Effector memory CD8-positive, alpha-beta T cell (primary cell): Measurements from ENCODE around the gene MICAL3.
"Not testable (repeated sequence)": the region's sequence is repeated elsewhere in the genome, so short reads cannot be mapped to it uniquely, and the experiment has no call there.

Source experiments
- ATAC-seq: fragments of 150-1000 bp; cut with Tn5 transposase; replicated peaks from 2 replicates; pipeline ENCODE4 v1.10.0; 2021; ENCODE audit warnings: mild to moderate bottlenecking, moderate library complexity
- DNase-seq, 3 experiments: peaks; one replicate each; pipeline ENCODE4 v3.0.0; 2021
- H3K27ac Mint-ChIP-seq, 2 donors: one replicate each; pipeline ENCODE4 v1.8.0; 2022; ENCODE audit warnings: mild to moderate bottlenecking in 2 of 2, mixed read lengths in 2 of 2, moderate library complexity in 2 of 2
- H3K27me3 Mint-ChIP-seq, 2 donors: one replicate each; pipeline ENCODE4 v1.8.0; 2022; ENCODE audit warnings: mixed read lengths in 2 of 2
- H3K36me3 Mint-ChIP-seq: one replicate; pipeline ENCODE4 v1.8.0; 2022; ENCODE audit warnings: mild to moderate bottlenecking, moderate library complexity, mixed read lengths; ENCODE audit not compliant: insufficient read depth
- H3K4me1 Mint-ChIP-seq, 2 donors: one replicate each; pipeline ENCODE4 v1.8.0; 2022; ENCODE audit warnings: low read depth in 2 of 2, mixed read lengths in 2 of 2
- H3K4me3 Mint-ChIP-seq, 2 donors: one replicate each; pipeline ENCODE4 v1.8.0; 2022; ENCODE audit warnings: mild to moderate bottlenecking in 2 of 2, mixed read lengths in 2 of 2, moderate library complexity in 2 of 2
- H3K9me3 Mint-ChIP-seq, 2 donors: one replicate each; pipeline ENCODE4 v1.8.0; 2022; ENCODE audit warnings: mixed read lengths in 2 of 2

The MICAL3 gene

DNA sequence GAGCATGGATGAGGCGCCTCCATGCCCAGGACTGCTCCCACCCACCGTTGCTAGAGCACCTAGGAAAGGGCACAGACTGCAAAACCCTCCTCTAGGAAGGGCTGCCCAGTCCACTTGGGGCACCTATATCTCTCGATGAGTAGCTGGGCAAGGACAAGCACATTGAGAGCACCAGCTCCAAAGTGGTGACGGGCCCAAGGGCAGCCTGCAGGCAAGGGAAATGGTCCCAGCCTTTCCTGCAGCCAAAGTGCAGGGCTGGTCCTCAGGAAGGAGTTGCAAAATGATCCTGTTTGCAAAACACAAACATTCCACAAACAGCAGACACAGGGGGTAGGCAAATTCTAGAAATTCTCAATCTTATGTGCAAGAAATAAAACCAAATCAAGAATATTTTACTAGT lies 32.4 kb downstream of the MICAL3 start:
- H3K36me3 Mint-ChIP-seq = peaks cover 14% of the 10 kb centered on the region
- H3K4me3 Mint-ChIP-seq, H3K27me3 Mint-ChIP-seq, ATAC-seq, H3K9me3 Mint-ChIP-seq, DNase-seq, H3K27ac Mint-ChIP-seq: not testable (repeated sequence)
- peaks cover 16 to 30% of the 10 kb centered on the region in 2 donors for H3K4me1 Mint-ChIP-seq

DNA sequence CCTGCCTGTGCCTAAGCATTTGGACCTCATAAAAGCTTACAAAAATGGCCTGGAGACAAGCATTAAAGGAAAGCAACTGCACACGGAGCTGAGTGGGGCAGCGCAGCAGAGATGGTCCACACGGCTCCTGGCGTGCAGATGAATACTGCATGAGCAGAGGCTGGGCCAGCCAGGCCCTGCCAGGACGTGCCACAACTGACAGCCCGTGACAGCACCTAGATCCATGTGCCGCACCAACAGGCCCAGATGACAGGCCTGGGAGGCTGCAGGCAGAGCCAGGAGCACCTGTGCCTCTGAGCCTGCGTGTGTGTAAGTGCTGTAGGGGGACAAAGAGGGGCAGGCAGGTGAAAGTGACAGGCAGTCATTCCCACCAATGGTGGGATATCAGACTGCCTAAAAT lies 33.4 kb downstream of the MICAL3 start:
- Mint-ChIP-seq H3K4me3 (no peak overlapping the region), H3K4me1 (peaks cover 18 to 25% of the 10 kb centered on the region in 2 donors), H3K9me3 (no peaks in the 10 kb centered on the region), H3K27me3 (no peaks in the 10 kb centered on the region), H3K27ac (no peak overlapping the region), H3K36me3 (peaks cover 6% of the 10 kb centered on the region)
- no peak for ATAC-seq
- DNase-seq = no peak

DNA sequence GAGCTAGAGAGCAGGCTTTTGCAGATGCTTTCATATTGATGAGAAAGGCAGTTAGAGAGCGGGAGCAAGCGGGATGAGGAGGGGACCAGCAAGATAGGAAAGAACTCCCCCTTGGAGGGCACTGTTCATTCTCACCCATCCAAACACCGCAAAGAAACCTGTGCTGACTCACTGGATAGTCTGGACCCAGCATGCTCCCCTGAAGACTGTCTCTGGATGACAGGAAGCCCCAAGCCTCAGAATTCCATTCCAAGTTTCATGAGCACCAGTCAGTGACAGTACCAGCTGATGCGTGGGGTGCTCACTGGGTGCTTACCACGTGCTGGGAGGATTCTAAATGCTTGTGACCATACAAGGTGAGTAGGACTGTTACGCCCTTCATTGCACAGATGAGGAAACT lies 34.2 kb downstream of the MICAL3 start:
- ATAC-seq (no peak), DNase-seq (no peak)
- H3K9me3 Mint-ChIP-seq = no peaks in the 10 kb centered on the region
- H3K4me3 Mint-ChIP-seq = no peak overlapping the region
- H3K27me3 Mint-ChIP-seq = no peaks in the 10 kb centered on the region
- peaks cover 3% of the 10 kb centered on the region for H3K36me3 Mint-ChIP-seq
- no peak overlapping the region for H3K27ac Mint-ChIP-seq
- peaks cover 22 to 31% of the 10 kb centered on the region in 2 donors for H3K4me1 Mint-ChIP-seq

DNA sequence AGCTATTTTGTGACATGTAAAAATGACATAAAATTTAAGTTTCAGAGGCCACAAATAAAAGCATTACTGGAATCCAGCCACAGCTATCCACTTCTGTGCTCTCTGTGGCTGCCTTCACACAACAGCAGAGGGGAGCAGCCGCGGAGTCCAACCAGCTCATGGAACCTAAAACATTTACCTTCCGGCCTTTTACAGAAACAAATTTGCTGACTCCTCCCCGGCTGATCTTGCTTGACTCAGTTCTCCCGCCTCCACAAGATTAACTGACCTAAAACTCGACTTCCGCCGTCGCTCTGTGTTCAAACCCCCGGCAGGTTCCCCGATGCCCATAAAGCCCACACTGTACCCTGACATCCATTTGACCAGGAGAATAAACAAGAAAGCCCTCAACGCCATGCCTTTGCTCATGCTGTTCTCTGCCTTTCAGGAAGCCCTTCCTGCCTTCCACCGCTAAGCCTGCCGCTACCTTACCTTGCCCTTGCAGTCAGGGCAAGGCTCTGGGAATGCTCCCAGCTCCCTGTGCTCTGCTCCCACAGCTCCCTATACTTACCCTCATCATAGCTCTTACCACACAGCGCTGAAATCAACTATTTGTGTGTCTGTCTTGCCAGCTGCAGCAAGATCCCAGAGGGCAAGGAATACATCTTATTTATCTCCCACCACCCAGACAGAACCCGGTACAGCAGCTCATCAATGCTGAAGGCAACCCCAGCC lies 35.4 kb downstream of the MICAL3 start:
- Mint-ChIP-seq H3K27ac (peak overlapping the region in 1 of 2 donors; percentile 1), H3K9me3 (no peaks in the 10 kb centered on the region), H3K4me3 (no peak overlapping the region), H3K36me3 (peaks cover 3% of the 10 kb centered on the region), H3K4me1 (peaks cover 23 to 30% of the 10 kb centered on the region in 2 donors), H3K27me3 (no peaks in the 10 kb centered on the region)
- DNase-seq (no peak), ATAC-seq (no peak)

DNA sequence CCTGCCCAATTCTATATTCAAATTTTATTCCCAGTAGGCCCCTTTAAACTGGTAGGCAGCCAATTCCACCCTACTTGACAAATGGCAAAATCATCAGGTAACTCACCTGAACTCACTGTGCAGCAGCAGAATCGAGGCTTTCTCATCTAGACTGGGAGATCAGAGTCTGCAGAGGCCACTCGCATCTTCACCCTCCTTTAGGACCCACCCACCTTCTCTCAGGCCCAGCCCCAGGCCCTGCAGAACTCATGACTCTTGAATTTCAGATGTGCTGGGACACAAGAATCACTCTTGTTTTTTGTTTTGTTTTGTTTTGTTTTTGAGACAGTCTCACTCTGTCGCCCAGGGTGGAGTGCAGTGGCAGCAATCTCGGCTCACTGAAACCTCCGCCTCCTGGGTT lies 38.8 kb downstream of the MICAL3 start:
- DNase-seq (no peak), ATAC-seq (no peak)
- no peaks in the 10 kb centered on the region for H3K9me3 Mint-ChIP-seq
- no peaks in the 10 kb centered on the region for H3K27me3 Mint-ChIP-seq
- H3K4me3 Mint-ChIP-seq = no peak overlapping the region
- peak overlapping the region in 1 of 2 donors; percentile 70 for H3K27ac Mint-ChIP-seq
- peaks cover 36 to 40% of the 10 kb centered on the region in 2 donors for H3K4me1 Mint-ChIP-seq
- peaks cover 3% of the 10 kb centered on the region for H3K36me3 Mint-ChIP-seq

DNA sequence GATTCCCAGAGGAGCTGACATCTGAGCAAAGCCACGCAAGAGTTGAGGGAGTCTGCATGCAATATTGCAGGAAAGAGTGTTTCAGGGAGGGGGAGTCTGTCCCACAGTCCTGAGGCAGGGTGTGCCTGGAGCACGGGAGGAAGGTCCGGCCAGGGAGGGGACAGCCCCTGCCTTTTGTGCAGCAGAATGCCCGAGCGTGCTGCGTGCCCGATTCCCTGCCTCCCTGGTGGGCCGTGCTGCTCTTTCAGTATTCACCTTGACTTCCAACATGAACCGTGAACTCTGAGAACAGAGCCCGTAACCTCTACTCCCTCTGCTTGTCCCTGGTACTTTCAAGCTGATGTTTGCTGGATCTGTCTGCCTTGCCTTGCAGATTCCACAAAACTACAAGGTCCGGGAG lies 39.3 kb downstream of the MICAL3 start:
- not testable (repeated sequence) for H3K27me3 Mint-ChIP-seq
- peak overlapping the region; percentile 32 to 70 for H3K27ac Mint-ChIP-seq

DNA sequence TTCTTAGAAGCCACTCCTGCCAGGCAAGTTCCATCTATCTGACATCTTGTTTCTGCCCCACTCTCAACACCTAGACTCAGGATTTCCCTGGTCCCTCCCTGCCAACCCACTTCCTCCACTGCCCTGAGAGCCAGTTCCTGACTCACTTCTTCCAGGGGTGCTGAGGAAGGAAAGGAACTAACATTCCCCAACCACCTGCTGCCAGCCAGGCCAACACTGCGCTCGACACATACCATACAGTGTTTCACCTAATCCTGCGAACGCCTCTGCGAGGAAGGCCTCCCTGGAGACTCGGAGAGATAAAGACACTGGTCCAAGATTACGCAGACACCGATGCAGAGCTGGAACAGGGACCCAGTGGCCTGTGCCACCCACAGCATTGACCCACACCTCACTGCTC lies 40.2 kb downstream of the MICAL3 start:
- DNase-seq = no peak
- Mint-ChIP-seq H3K4me3 (no peak overlapping the region), H3K27ac (peak overlapping the region in 1 of 2 donors; percentile 16), H3K36me3 (peaks cover 3% of the 10 kb centered on the region), H3K27me3 (no peaks in the 10 kb centered on the region), H3K9me3 (no peaks in the 10 kb centered on the region), H3K4me1 (peaks cover 40 to 44% of the 10 kb centered on the region in 2 donors)
- no peak for ATAC-seq

More for the DNA sequence above, 39.3 kb downstream of the MICAL3 start:
- not testable (repeated sequence) for ATAC-seq, H3K4me3 Mint-ChIP-seq, DNase-seq, H3K9me3 Mint-ChIP-seq, H3K36me3 Mint-ChIP-seq
- peaks cover 42 to 45% of the 10 kb centered on the region in 2 donors for H3K4me1 Mint-ChIP-seq

DNA sequence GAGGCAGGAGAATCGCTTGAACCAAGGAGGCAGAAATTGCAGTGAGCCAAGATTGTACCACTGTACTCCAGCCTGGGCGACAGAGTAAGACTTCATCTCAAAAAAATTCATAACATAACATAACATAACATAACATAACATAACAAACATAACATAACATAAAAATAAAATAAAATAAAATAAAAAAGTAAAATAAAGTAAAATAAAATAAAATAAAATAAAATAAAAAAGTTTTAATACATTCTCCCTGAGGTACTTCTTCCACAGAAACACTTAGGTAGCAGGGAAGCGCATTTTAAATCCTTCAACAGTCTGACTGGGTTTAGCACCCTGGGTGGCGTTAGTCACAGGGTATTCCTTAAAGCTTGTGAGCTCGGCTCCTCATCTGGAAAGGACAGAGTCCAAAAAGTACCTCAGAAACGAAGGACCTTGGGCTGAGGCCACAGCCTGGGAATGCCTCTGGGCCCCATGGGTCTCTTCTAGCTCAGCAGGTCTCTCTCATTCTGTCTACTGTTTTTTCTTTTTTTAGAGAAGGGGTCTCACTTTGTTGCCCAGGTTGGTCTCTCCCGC lies 41.7 kb downstream of the MICAL3 start:
- no peaks in the 10 kb centered on the region for H3K27me3 Mint-ChIP-seq
- H3K9me3 Mint-ChIP-seq = no peaks in the 10 kb centered on the region
- H3K4me1 Mint-ChIP-seq = peaks cover 39 to 44% of the 10 kb centered on the region in 2 donors
- peak overlapping the region; percentile 16 to 22 for H3K27ac Mint-ChIP-seq
- no peaks in the 10 kb centered on the region for H3K36me3 Mint-ChIP-seq
- no peak for DNase-seq
- no peak for ATAC-seq
- no peak overlapping the region for H3K4me3 Mint-ChIP-seq

DNA sequence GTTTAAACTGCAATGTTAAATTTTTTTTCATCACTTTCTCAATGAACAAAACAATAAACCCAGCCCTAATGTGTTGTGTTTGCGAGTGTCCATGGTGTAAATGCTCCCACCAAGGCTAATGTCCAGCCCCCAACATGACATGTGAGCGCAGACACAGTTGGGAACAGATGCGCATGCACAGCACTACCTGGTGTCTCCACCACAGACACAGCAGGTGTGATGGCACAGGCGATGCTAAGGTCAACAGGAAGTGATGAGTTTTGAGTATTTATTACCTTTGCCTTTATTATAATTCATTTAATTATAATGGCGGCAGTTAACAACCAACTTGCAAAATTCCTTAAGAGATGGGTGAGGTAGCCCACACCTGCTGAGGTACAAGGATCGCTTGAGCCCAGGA lies 42.9 kb downstream of the MICAL3 start:
- Mint-ChIP-seq H3K4me1 (peaks cover 35 to 39% of the 10 kb centered on the region in 2 donors), H3K9me3 (no peaks in the 10 kb centered on the region), H3K4me3 (peak overlapping the region in 1 of 2 donors; percentile 81), H3K27ac (no peak overlapping the region), H3K36me3 (no peaks in the 10 kb centered on the region), H3K27me3 (no peaks in the 10 kb centered on the region)
- ATAC-seq (no peak), DNase-seq (no peak)

DNA sequence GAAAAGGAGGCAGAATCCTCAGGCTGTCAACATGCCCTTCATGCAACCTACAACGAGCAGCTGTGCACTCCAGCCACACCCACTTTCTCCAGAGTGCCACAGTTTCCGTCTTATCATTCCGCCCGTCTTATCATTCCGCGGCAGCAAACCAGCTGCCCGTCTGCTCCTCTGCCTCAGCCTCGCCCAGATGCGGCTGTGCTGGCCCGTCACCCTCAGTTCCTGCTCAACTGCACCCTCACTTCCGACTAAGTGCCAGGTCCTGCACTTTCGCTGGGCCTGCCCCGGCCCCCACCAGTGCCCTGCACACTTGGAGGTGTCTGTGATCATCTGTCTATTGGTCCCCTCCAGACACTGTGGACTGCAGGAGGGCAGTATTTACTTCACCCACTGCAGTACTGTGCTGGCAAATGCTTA lies 43.7 kb downstream of the MICAL3 start:
- no peaks in the 10 kb centered on the region for H3K36me3 Mint-ChIP-seq
- peak overlapping the region; percentile 72 to 81 for H3K4me3 Mint-ChIP-seq
- ATAC-seq (peak; percentile 86), DNase-seq (peak; percentile 17 to 21 (median 19))
- no peaks in the 10 kb centered on the region for H3K27me3 Mint-ChIP-seq
- peaks cover 34 to 38% of the 10 kb centered on the region in 2 donors for H3K4me1 Mint-ChIP-seq
- no peaks in the 10 kb centered on the region for H3K9me3 Mint-ChIP-seq
- H3K27ac Mint-ChIP-seq = peak overlapping the region; percentile 59 to 89

DNA sequence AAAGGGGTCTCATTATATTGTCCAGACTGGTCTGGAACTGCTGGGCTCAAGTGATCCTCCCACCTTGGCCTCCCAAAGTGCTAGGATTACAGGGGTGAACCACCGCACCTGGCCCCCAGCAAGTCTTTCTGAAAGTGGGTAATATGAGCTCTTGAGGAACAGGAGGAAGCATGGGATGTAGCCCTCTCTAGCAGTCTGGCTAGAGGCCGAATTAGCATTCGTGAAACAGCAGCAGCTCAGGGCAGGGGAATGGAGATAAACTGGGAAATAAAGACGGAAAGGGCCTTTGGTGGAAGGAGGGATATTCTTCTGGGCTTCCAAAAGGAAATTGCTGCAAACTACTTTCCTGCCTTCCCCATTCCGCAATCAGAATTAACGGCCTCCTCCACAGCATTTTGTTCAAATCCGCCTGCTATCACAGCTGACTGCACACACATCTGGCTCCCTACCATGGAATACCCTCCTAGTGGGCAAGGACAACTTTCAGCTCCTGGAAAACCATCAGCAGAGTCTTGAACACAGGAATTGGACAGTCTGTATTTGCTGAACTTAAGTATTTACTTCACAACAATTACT lies 44.3 kb downstream of the MICAL3 start:
- peak overlapping the region; percentile 59 to 89 for H3K27ac Mint-ChIP-seq
- ATAC-seq (no peak), DNase-seq (no peak)
- peaks cover 31 to 34% of the 10 kb centered on the region in 2 donors for H3K4me1 Mint-ChIP-seq
- no peaks in the 10 kb centered on the region for H3K9me3 Mint-ChIP-seq
- H3K36me3 Mint-ChIP-seq = peaks cover 3% of the 10 kb centered on the region
- H3K4me3 Mint-ChIP-seq = peak overlapping the region; percentile 72 to 81
- no peaks in the 10 kb centered on the region for H3K27me3 Mint-ChIP-seq

DNA sequence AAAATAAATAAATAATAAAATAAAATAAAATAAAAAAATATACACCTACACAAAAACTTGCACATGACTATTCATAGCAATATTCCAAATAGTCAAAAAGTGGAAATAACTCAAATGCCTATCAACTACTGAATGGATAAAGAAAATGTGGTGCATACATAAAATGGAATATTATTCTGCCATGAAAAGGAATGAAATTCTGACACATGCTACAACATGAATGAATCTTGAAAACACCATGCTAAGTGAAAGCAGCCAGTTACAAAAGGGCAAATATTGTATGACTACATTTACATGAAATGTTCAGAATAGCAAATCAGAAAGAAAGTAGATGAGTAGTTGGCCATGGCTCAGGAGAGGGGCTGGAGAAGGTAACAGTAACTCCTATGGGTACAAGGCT lies 46.3 kb downstream of the MICAL3 start:
- Mint-ChIP-seq H3K36me3 (peaks cover 8% of the 10 kb centered on the region), H3K27me3 (no peaks in the 10 kb centered on the region), H3K9me3 (no peaks in the 10 kb centered on the region), H3K4me1 (peaks cover 18 to 20% of the 10 kb centered on the region in 2 donors), H3K27ac (no peak overlapping the region), H3K4me3 (no peak overlapping the region)
- ATAC-seq (no peak), DNase-seq (no peak)

DNA sequence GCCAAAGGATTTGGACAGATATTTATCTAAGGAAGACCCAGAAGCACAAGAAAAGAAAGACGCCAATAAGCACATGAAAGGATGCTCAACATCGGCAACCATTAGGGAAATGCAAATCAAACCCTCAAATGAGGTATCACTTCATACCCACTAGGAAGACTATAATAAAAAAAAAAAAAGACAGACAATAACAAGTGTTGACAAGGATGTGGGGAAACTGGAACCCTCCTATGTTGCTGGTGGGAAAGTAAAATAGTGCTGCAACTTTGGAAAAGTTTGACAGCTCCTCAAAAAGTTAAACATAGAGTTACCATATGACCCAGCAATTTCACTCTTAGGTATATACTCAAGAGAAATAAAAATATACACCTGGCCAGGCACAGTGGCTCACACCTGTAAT lies 47.0 kb downstream of the MICAL3 start:
- Mint-ChIP-seq H3K4me3 (no peak overlapping the region), H3K36me3 (peaks cover 9% of the 10 kb centered on the region), H3K27me3 (no peaks in the 10 kb centered on the region), H3K4me1 (peaks cover 18 to 20% of the 10 kb centered on the region in 2 donors), H3K27ac (no peak overlapping the region), H3K9me3 (no peaks in the 10 kb centered on the region)
- DNase-seq = no peak
- no peak for ATAC-seq

DNA sequence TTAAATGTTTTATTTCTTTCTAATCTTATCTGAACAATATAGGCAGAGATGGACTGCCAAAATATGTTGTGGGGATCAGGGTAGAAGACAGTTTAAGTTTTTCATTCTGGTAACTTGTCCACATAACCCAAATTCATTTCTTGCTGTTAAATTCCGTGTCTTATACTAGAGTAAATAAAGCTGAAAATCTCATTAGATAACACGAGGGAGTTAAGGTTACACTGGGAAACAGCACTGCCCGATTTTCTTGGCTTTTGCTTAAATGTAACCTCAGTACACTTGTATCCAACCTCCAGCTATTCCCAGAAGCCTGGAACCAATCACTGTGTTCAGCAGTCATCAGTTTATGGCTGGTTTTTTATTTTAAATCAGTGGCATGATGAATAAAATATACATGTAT lies 48.2 kb downstream of the MICAL3 start:
- Mint-ChIP-seq H3K4me1 (peaks cover 19 to 24% of the 10 kb centered on the region in 2 donors), H3K27ac (peak overlapping the region in 1 of 2 donors; percentile 32), H3K9me3 (no peaks in the 10 kb centered on the region), H3K27me3 (no peaks in the 10 kb centered on the region), H3K36me3 (peaks cover 9% of the 10 kb centered on the region), H3K4me3 (no peak overlapping the region)
- ATAC-seq (no peak), DNase-seq (no peak)
